ENCODE results near the gene C2orf49.
A peak's percentile ranks its signal among the peaks of the same experiment; 100 is the strongest.

The C2orf49 gene

DNA sequence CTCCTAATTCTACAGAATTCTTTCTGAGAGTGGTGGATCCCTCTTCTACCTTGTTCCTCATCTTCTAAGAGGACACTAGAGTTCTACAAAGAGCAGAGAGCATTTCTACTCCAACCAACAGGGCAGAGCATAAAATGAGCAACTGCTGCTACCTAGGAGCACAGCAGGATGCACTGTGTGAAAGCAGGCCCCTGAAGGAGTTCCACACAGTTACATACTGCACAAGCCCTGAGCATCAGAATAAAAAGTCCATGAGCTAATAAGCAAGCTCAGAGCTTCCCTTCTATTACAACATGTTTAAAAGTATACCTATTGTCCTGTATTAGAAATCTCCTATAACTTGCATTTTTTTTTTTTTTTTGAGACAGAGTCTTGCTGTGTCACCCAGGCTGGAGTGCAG lies 53.1 kb downstream of the C2orf49 start:
- TF ChIP-seq, protein P1, sequence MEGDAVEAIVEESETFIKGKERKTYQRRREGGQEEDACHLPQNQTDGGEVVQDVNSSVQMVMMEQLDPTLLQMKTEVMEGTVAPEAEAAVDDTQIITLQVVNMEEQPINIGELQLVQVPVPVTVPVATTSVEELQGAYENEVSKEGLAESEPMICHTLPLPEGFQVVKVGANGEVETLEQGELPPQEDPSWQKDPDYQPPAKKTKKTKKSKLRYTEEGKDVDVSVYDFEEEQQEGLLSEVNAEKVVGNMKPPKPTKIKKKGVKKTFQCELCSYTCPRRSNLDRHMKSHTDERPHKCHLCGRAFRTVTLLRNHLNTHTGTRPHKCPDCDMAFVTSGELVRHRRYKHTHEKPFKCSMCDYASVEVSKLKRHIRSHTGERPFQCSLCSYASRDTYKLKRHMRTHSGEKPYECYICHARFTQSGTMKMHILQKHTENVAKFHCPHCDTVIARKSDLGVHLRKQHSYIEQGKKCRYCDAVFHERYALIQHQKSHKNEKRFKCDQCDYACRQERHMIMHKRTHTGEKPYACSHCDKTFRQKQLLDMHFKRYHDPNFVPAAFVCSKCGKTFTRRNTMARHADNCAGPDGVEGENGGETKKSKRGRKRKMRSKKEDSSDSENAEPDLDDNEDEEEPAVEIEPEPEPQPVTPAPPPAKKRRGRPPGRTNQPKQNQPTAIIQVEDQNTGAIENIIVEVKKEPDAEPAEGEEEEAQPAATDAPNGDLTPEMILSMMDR (conservative IDR thresholded peaks at IDR 0.05; ENCODE audit: control insufficient read depth, insufficient read depth, low read depth, low read length): no peak
- DNase-seq (ENCODE audit: low read depth): no peak
- no peak overlapping the region for H3K4me3 ChIP-seq (ENCODE audit: control insufficient read depth, low read depth, low read length)

DNA sequence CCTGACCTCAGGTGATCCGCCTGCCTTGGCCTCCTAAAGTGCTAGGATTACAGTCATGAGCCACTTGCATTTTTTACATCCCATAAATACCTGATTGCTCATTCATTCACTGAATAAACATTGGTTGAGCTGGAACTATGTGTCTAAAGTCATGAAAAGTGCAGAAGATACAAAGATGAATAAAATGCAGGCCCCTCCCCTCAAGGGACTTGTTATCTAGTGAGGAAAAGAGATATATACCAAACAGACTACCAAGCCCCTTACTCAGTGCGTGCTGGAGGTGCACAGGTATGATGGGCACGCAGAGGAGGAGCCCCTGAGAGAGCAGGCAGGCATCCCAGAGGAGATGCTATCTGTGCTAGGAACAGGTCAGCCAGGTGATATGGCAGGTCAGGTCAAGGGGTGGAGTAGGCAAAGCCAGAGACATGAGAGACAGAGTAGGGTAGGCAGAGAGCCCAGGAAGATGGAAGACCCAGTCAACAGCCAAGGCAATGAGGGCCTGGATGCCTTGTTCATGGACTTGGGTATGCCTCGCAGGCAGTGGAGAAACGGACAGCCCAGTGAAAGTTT lies 53.8 kb downstream of the C2orf49 start:
- no peak overlapping the region for H3K4me3 ChIP-seq (ENCODE audit: control insufficient read depth, low read depth, low read length)
- peak; percentile 53 for DNase-seq (ENCODE audit: low read depth)
- TF ChIP-seq, protein P1 (conservative IDR thresholded peaks at IDR 0.05; ENCODE audit: control insufficient read depth, insufficient read depth, low read depth, low read length): no peak

GRCh38 chr2:105391763-105392662 lies 54.7 kb downstream of the C2orf49 start:
- no peak for DNase-seq (ENCODE audit: low read depth)
- TF ChIP-seq, protein P1 (conservative IDR thresholded peaks at IDR 0.05; ENCODE audit: control insufficient read depth, insufficient read depth, low read depth, low read length): no peak
- H3K4me3 ChIP-seq (ENCODE audit: control insufficient read depth, low read depth, low read length): no peak overlapping the region

DNA sequence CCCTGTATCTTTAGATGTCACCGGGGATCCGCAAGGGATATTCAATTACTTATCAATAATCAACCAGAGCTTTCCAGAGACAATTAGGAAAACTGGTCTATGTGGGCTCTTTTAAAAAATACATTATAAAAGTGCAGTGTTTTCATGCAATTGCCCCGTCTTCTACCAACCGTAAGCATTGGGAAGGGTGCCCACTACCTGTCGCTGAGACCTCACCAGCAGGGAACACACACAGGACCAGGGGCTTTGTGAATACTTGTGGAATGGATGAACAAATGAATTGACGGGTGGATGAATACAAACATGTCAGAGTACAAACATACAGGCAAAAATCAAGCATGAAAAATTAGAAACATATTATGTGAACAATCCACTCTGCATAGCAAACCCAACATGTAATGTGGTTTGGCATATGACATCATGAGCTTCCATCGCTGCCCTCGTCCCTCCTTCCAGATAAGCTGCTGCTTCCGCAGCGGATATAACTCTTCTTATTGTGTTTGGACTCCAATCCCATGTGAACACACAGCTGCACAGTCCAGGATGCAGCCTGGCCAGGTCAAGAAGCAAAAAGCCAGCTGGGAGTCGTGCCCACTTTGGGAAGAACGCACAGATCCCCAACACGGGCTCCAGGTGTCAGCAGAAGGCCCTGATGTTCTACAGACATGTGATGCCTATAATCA lies 56.2 kb downstream of the C2orf49 start:
- no peak overlapping the region for H3K4me3 ChIP-seq (ENCODE audit: control insufficient read depth, low read depth, low read length)
- peak; percentile 89 for DNase-seq (ENCODE audit: low read depth)
- TF ChIP-seq, protein P1 (conservative IDR thresholded peaks at IDR 0.05; ENCODE audit: control insufficient read depth, insufficient read depth, low read depth, low read length): no peak

- TF ChIP-seq, protein P1 (conservative IDR thresholded peaks at IDR 0.05; ENCODE audit: control insufficient read depth, insufficient read depth, low read depth, low read length): no peak
- H3K4me3 ChIP-seq (ENCODE audit: control insufficient read depth, low read depth, low read length): peak overlapping the region; percentile 7
These were observed 57.7 kb downstream of the C2orf49 start for GRCh38 chr2:105394951-105395611.

GRCh38 chr2:105395691-105396090 lies 58.4 kb downstream of the C2orf49 start:
- H3K4me3 ChIP-seq (ENCODE audit: control insufficient read depth, low read depth, low read length): peak overlapping the region; percentile 100
- no peak for DNase-seq (ENCODE audit: low read depth)
- TF ChIP-seq, protein P1 (conservative IDR thresholded peaks at IDR 0.05; ENCODE audit: control insufficient read depth, insufficient read depth, low read depth, low read length): no peak

More at GRCh38 chr2:105394951-105395611, 57.7 kb downstream of the C2orf49 start:
- DNase-seq (ENCODE audit: low read depth): no peak
